SK-N-MC (cell line): ENCODE measurements around the gene GNS.

ENCODE experiments used
- EZH2 ChIP-seq: fragments of 200-600 bp; sonication (generic); IDR thresholded peaks from one replicate; pipeline ENCODE4 v1.6.1; 2017; ENCODE audit warnings: antibody characterized with exemption
- POLR2AphosphoS5 ChIP-seq: IDR thresholded peaks from 2 replicates; pipeline ENCODE4 v1.6.1; 2012; ENCODE audit warnings: mild to moderate bottlenecking, low read depth, low read length, borderline replicate concordance

DNA sequence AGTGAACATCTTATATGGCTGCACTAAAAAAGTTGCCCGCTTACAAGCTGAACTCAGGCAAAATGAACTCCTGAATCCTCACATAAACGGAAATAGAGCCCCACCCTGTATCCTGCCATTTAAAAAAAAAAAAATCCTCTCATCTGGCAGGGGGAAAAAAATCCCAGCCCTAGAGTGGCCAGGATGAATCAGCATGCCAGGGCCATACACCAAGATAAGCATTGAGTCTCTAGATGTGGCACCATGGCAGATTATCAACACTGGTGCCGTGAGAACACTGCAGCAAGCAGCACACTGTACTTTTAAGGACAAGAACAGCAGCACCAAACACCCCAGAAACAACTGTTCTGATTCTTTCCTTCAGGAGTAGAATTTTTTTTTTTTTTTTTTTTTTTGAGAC, 83.4 kb downstream of the GNS start:
- TF ChIP-seq EZH2 (no peak), POLR2AphosphoS5 (no peak)
